ENCODE data around the gene HECA. TPM values are rescaled to one million over a fixed set of nuclear protein-coding genes. Genes with fewer than 3 reads are reported as not detected.

Gene HECA
- total RNA-seq, 1 experiment from 2014 or later: 10.7 TPM

DNA sequence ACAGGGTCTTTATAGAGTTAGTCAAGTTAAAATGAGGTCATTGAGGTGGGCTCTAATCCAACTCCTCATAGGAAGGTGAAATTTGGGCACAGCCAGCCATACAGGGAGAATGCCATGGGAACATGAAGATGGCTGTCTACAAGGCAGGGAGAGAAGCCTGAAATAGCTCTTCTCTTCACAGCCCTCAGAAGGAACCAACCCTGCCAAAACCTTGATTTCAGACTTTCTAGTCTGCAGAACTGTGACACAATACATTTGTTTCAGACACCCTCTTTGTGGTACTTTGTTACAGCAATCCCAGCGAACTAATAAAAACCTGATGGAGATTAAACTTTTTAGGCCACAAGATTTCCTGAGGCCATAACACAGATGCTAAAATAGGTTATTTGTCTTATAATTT is 43.1 kb upstream of the HECA start:
- H3K9ac ChIP-seq (ENCODE audit: low read length): no peak overlapping the region
- intact Hi-C loops (cut with micrococcal nuclease): no loop called here
- no peak overlapping the region for H3K4me3 ChIP-seq (replicated peaks in 1 of 2; ENCODE audit: low read depth in 1 of 2, low read length in 2 of 2)
- H3K9me2 ChIP-seq (ENCODE audit: insufficient read depth): no peaks in the 10 kb centered on the region
- no peak overlapping the region for H3K4me2 ChIP-seq (ENCODE audit: low read length)
- ChIA-PET POLR2A (no interaction called here), CTCF (no interaction called here), RAD21 (ENCODE audit: low non-redundant PET in 1 of 2, low total read pairs in 2 of 2, uncharacterized antibody in 2 of 2, unreplicated experiment in 2 of 2) (no interaction called here)
- BruUV-seq (replicated peaks): no TSS peak
- no peak overlapping the region for H3K27ac ChIP-seq (ENCODE audit: low read depth, low read length)
- no peaks in the 10 kb centered on the region for H3K36me3 ChIP-seq (ENCODE audit: control insufficient read depth in 1 of 2, insufficient read depth in 2 of 2, low read length in 2 of 2)
- ATAC-seq: no peak
- DNase-seq (ENCODE audit: low read depth, low spot score): no peak
- H3K79me2 ChIP-seq (ENCODE audit: insufficient read depth, low read length): no peaks in the 10 kb centered on the region
- no peak overlapping the region for H2AFZ ChIP-seq (ENCODE audit: low read depth, low read length, poor library complexity, severe bottlenecking)
- no peaks in the 10 kb centered on the region for H3K27me3 ChIP-seq (ENCODE audit: insufficient read depth, low read length)
- H4K20me1 ChIP-seq (ENCODE audit: insufficient read depth): no peaks in the 10 kb centered on the region
- H3K4me1 ChIP-seq (ENCODE audit: control insufficient read depth in 1 of 2, insufficient read depth in 2 of 2, low read length in 2 of 2): no peaks in the 10 kb centered on the region
- no peaks in the 10 kb centered on the region for H3K9me3 ChIP-seq (ENCODE audit: control insufficient read depth in 1 of 2, insufficient read depth in 1 of 2, low read depth in 1 of 2, low read length in 2 of 2)
- TF ChIP-seq JUND (IDR thresholded peaks at IDR 0.05): no peak
- TF ChIP-seq SIN3A (IDR thresholded peaks at IDR 0.05; ENCODE audit: low read depth): no peak
- TF ChIP-seq, protein P1, sequence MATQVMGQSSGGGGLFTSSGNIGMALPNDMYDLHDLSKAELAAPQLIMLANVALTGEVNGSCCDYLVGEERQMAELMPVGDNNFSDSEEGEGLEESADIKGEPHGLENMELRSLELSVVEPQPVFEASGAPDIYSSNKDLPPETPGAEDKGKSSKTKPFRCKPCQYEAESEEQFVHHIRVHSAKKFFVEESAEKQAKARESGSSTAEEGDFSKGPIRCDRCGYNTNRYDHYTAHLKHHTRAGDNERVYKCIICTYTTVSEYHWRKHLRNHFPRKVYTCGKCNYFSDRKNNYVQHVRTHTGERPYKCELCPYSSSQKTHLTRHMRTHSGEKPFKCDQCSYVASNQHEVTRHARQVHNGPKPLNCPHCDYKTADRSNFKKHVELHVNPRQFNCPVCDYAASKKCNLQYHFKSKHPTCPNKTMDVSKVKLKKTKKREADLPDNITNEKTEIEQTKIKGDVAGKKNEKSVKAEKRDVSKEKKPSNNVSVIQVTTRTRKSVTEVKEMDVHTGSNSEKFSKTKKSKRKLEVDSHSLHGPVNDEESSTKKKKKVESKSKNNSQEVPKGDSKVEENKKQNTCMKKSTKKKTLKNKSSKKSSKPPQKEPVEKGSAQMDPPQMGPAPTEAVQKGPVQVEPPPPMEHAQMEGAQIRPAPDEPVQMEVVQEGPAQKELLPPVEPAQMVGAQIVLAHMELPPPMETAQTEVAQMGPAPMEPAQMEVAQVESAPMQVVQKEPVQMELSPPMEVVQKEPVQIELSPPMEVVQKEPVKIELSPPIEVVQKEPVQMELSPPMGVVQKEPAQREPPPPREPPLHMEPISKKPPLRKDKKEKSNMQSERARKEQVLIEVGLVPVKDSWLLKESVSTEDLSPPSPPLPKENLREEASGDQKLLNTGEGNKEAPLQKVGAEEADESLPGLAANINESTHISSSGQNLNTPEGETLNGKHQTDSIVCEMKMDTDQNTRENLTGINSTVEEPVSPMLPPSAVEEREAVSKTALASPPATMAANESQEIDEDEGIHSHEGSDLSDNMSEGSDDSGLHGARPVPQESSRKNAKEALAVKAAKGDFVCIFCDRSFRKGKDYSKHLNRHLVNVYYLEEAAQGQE (IDR thresholded peaks at IDR 0.05; ENCODE audit: low read depth): no peak
- TF ChIP-seq EZH2phosphoT487 (IDR thresholded peaks at IDR 0.05; ENCODE audit: borderline replicate concordance): no peak
- no peak for TF ChIP-seq YY1 (IDR thresholded peaks at IDR 0.05; ENCODE audit: extremely low read depth, insufficient replicate concordance, low read depth, low read length)
- TF ChIP-seq, protein P2, sequence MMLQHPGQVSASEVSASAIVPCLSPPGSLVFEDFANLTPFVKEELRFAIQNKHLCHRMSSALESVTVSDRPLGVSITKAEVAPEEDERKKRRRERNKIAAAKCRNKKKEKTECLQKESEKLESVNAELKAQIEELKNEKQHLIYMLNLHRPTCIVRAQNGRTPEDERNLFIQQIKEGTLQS (IDR thresholded peaks at IDR 0.05): no peak
- no peak for TF ChIP-seq ZFX (IDR thresholded peaks at IDR 0.05)
- TF ChIP-seq SRF (IDR thresholded peaks at IDR 0.05; ENCODE audit: low read depth): no peak
- no peak for TF ChIP-seq FOSL1 (IDR thresholded peaks at IDR 0.05; ENCODE audit: low read depth)
- no peak for TF ChIP-seq CBX3 (IDR thresholded peaks at IDR 0.05; ENCODE audit: low read depth)
- no peak for TF ChIP-seq EZH2 (IDR thresholded peaks at IDR 0.05)
- TF ChIP-seq POLR2A (IDR thresholded peaks at IDR 0.05; ENCODE audit: borderline replicate concordance, extremely low read depth, insufficient read depth, insufficient read length): no peak
- TF ChIP-seq ELF1 (IDR thresholded peaks at IDR 0.05; ENCODE audit: borderline replicate concordance, low read depth): no peak
- TF ChIP-seq, protein P3, sequence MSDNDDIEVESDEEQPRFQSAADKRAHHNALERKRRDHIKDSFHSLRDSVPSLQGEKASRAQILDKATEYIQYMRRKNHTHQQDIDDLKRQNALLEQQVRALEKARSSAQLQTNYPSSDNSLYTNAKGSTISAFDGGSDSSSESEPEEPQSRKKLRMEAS (IDR thresholded peaks at IDR 0.05): no peak
- no peak for TF ChIP-seq RAD21 (IDR thresholded peaks at IDR 0.05; ENCODE audit: low read depth)
- TF ChIP-seq CEBPB (IDR thresholded peaks at IDR 0.05; ENCODE audit: low read depth): no peak
- no peak for TF ChIP-seq POLR2AphosphoS5 (IDR thresholded peaks at IDR 0.05; ENCODE audit: low read depth, low read length)

Measured in HCT116 (cell line).